ENCODE measurements around the gene SHISA6. TPM values are rescaled to one million over a fixed set of nuclear protein-coding genes. Genes with fewer than 3 reads are reported as not detected.

The SHISA6 gene
- total and polyA plus RNA-seq, 2 donors (not counting 1 experiment from before 2014, with no cell fraction given): not detected

GRCh38 chr17:11430751-11431150 lies 189.7 kb downstream of the SHISA6 start:
- TF ChIP-seq EZH2 (IDR thresholded peaks at IDR 0.05; ENCODE audit: borderline replicate concordance, insufficient read depth, low read depth, low read length, poor library complexity, severe bottlenecking): no peak
- no peak for TF ChIP-seq CTCF (IDR thresholded peaks at IDR 0.05)
- H3K36me3 ChIP-seq (replicated peaks in 1 of 2; ENCODE audit: control extremely low read depth in 1 of 2, control insufficient read depth in 1 of 2, extremely low read depth in 1 of 2, insufficient read depth in 2 of 2, low read length in 1 of 2): no peaks in the 10 kb centered on the region
- no peak overlapping the region for H2AFZ ChIP-seq (ENCODE audit: insufficient read depth, low read depth, low read length, poor library complexity, severe bottlenecking)
- WGBS (ENCODE audit: insufficient coverage): 80% methylated on average over 5 of the region's 6 CpGs
- H3K4me3 Mint-ChIP-seq: no peak overlapping the region
- DNase-seq: no peak
- no peak for ATAC-seq (ENCODE audit: low read depth)
- ChIA-PET POLR2A (no interaction called here), CTCF (no interaction called here)
- H3K9me3 ChIP-seq (ENCODE audit: control extremely low read depth in 1 of 3, control insufficient read depth in 2 of 3, insufficient read depth in 1 of 3, low read length in 2 of 3): peaks cover 0 to 10% (median 0%) of the 10 kb centered on the region in 3 donors
- no peaks in the 10 kb centered on the region for H3K27me3 Mint-ChIP-seq
- H3K4me1 Mint-ChIP-seq: no peaks in the 10 kb centered on the region
- intact Hi-C loops (cut with micrococcal nuclease): no loop called here
- no peak overlapping the region for H3K9ac ChIP-seq (ENCODE audit: low read length)
- H3K79me2 ChIP-seq (ENCODE audit: control insufficient read depth, insufficient read depth, low read length): no peaks in the 10 kb centered on the region
- peaks cover 9% of the 10 kb centered on the region for H3K9me3 Mint-ChIP-seq (ENCODE audit: insufficient read depth)
- no peaks in the 10 kb centered on the region for H3K4me1 ChIP-seq (ENCODE audit: control insufficient read depth in 2 of 2, insufficient read depth in 2 of 2, low read length in 2 of 2)
- no peak overlapping the region for H3K27ac Mint-ChIP-seq
- H3K27ac ChIP-seq (ENCODE audit: low read length in 2 of 2): no peak overlapping the region
- H4K20me1 ChIP-seq (ENCODE audit: control insufficient read depth, insufficient read depth, low read length, poor library complexity, severe bottlenecking): no peaks in the 10 kb centered on the region
- no peaks in the 10 kb centered on the region for H3K27me3 ChIP-seq (replicated peaks in 1 of 4; ENCODE audit: control extremely low read depth in 1 of 4, control insufficient read depth in 3 of 4, insufficient read depth in 4 of 4, low read length in 3 of 4)
- no peak overlapping the region for H3K4me3 ChIP-seq (ENCODE audit: control extremely low read depth in 1 of 5, extremely low read depth in 1 of 5, insufficient read depth in 1 of 5, low read depth in 2 of 5, low read length in 4 of 5)
- no peak overlapping the region for H3K4me2 ChIP-seq (replicated peaks; ENCODE audit: low read depth, low read length, poor library complexity, severe bottlenecking)

GRCh38 chr17:11438673-11439072 lies 197.7 kb downstream of the SHISA6 start:
- WGBS (ENCODE audit: insufficient coverage): 74% methylated on average over 3 of the region's 4 CpGs
- Histone ChIP-seq H3K4me1 (ENCODE audit: control insufficient read depth in 2 of 2, insufficient read depth in 2 of 2, low read length in 2 of 2) (no peaks in the 10 kb centered on the region), H2AFZ (ENCODE audit: insufficient read depth, low read depth, low read length, poor library complexity, severe bottlenecking) (no peak overlapping the region), H3K9me3 (ENCODE audit: control extremely low read depth in 1 of 3, control insufficient read depth in 2 of 3, insufficient read depth in 1 of 3, low read length in 2 of 3) (no peaks in the 10 kb centered on the region), H3K36me3 (replicated peaks in 1 of 2; ENCODE audit: control extremely low read depth in 1 of 2, control insufficient read depth in 1 of 2, extremely low read depth in 1 of 2, insufficient read depth in 2 of 2, low read length in 1 of 2) (no peaks in the 10 kb centered on the region), H3K9ac (ENCODE audit: low read length) (no peak overlapping the region), H3K79me2 (ENCODE audit: control insufficient read depth, insufficient read depth, low read length) (no peaks in the 10 kb centered on the region), H3K27me3 (replicated peaks in 1 of 4; ENCODE audit: control extremely low read depth in 1 of 4, control insufficient read depth in 3 of 4, insufficient read depth in 4 of 4, low read length in 3 of 4) (no peaks in the 10 kb centered on the region), H3K4me2 (replicated peaks; ENCODE audit: low read depth, low read length, poor library complexity, severe bottlenecking) (no peak overlapping the region), H3K4me3 (ENCODE audit: control extremely low read depth in 1 of 5, extremely low read depth in 1 of 5, insufficient read depth in 1 of 5, low read depth in 2 of 5, low read length in 4 of 5) (no peak overlapping the region), H4K20me1 (ENCODE audit: control insufficient read depth, insufficient read depth, low read length, poor library complexity, severe bottlenecking) (no peaks in the 10 kb centered on the region), H3K27ac (ENCODE audit: low read length in 2 of 2) (no peak overlapping the region)
- ATAC-seq (ENCODE audit: low read depth) (no peak), DNase-seq (no peak)
- Mint-ChIP-seq H3K9me3 (ENCODE audit: insufficient read depth) (peaks cover 6% of the 10 kb centered on the region), H3K4me1 (no peaks in the 10 kb centered on the region), H3K27me3 (no peaks in the 10 kb centered on the region), H3K4me3 (no peak overlapping the region), H3K27ac (no peak overlapping the region)
- CTCF ChIA-PET: no interaction called here
- TF ChIP-seq CTCF (IDR thresholded peaks at IDR 0.05): no peak
- TF ChIP-seq EZH2 (IDR thresholded peaks at IDR 0.05; ENCODE audit: borderline replicate concordance, insufficient read depth, low read depth, low read length, poor library complexity, severe bottlenecking): no peak
- POLR2A ChIA-PET: no interaction called here
- intact Hi-C loops (cut with micrococcal nuclease): no loop called here

Data from B cell (primary cell).